GM19438 (cell line): Measurements from ENCODE around the gene IGFN1.

Experiments
- ATAC-seq: cut with Tn5 transposase; IDR thresholded peaks from one replicate; pipeline ENCODE4 v1.9.1; 2021; ENCODE audit warnings: low read depth; ENCODE audit not compliant: unreplicated experiment

IGFN1 gene

GRCh38 chr1:201184307-201185122, 6.1 kb upstream of the IGFN1 start:
- no peak for ATAC-seq

- no peak for ATAC-seq
These were observed 5.5 kb upstream of the IGFN1 start for GRCh38 chr1:201185123-201185453.

DNA sequence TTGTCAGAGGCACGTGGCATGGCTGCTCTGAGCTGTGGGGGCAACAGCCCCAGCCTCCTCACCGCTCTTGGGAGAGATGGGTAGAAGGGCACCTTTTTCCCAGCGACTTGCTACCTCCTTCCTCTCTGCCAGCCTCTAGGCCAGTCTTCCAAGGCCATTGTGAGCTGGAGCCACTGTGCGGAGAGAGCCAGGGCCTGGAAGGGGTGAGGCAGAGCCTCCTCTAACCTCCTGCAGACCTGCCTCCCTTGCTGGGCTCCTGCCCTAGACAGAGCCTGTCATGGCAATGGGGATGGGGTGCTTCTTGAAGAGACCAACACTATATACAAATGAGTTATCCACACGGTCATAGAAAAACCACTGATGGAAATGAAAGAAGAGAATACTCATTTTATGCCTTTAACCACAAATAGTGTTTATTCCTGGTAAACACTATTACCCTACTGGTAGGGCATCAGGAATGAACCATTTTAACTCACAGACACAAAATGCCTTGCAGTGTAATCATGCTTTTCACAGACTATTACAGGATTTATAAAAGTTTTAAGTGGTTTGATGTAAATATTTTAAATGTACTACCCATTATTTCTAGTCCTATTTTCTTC, 5.0 kb upstream of the IGFN1 start:
- no peak for ATAC-seq

DNA sequence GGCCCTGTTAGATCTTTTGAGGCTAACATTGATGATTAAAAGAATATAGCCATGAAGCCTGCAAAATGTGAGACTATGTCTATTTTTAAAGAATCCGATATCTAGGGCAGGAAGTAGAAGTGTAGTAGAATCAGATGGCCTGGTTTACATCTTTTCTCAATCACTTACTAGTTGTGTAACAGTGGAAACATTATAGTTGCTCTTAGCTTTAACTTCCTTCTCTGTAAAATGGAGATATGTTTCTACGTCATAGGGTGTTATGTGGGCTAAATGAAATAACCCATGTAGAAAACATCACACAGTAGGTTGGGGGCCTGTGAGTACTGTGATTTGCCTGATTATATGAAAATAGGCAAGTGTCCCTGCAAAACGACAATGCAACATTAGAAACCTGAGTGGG, 4.4 kb upstream of the IGFN1 start:
- ATAC-seq: no peak

GRCh38 chr1:201189085-201189484, 1.5 kb upstream of the IGFN1 start:
- no peak for ATAC-seq

- ATAC-seq: no peak
These were observed 619 bp upstream of the IGFN1 start for GRCh38 chr1:201190005-201190404.

- no peak for ATAC-seq
These were observed 1.1 kb downstream of the IGFN1 start for GRCh38 chr1:201191653-201192260.

- ATAC-seq: no peak
These were observed 1.7 kb downstream of the IGFN1 start for GRCh38 chr1:201192261-201192788.

GRCh38 chr1:201194046-201194445, 3.4 kb downstream of the IGFN1 start:
- no peak for ATAC-seq

GRCh38 chr1:201198598-201198997, 8.0 kb downstream of the IGFN1 start:
- no peak for ATAC-seq

DNA sequence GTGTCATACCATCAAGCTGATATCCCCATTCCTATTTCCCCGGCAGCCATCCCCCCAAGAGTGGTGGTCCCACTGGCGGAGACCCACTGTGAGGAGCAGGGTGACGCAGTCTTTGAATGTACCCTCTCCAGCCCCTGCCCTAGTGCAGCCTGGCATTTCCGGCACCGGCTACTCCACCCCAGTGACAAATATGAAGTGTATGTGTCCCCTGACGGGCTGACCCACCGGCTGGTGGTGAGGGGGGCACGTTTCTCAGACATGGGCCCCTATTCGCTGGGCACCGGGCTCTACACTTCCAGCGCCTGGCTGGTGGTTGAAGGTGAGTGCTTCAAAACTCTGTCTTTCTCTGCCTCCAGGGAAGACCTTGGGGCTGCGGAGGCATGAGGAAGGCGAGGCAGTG, 14.4 kb downstream of the IGFN1 start:
- no peak for ATAC-seq

DNA sequence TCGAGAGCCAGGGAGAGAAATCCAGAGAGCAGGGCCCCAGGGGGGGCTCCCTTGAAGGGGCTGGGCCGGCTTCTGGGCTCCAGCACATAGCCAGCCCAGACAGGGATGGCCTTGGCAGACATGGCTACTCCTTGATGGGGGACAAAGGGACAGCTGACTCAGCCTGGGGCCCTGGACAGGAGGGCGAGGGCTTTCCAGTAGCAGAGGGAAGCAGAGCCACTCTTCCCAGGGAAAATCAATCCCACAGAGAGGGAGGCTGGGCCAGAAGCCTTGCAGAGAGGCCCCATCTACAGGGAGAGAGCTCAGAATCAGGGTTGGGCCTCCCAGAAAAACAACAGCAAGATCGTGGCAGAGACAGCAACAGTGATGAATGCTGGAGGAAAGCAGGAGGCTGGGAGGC, 15.6 kb downstream of the IGFN1 start:
- ATAC-seq: no peak

DNA sequence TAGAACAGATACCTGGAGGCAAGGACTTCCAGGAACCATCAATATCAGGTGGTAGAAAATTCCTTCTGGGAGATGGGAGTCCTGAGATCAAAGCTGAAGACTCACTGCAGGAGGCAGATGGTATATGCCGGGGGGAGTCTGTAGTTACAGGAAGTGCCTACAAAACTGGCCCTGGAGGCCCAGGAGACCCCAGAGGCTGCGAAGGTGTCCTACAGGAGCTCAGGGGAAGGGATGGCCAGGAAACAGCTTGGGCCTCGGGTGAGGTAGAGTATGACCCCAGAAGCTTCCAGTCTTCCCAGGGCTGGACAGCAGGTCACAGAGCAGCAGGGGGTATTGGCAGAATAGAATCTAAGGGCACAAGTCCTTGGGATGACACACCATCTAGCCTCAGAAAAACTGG, 16.4 kb downstream of the IGFN1 start:
- no peak for ATAC-seq

DNA sequence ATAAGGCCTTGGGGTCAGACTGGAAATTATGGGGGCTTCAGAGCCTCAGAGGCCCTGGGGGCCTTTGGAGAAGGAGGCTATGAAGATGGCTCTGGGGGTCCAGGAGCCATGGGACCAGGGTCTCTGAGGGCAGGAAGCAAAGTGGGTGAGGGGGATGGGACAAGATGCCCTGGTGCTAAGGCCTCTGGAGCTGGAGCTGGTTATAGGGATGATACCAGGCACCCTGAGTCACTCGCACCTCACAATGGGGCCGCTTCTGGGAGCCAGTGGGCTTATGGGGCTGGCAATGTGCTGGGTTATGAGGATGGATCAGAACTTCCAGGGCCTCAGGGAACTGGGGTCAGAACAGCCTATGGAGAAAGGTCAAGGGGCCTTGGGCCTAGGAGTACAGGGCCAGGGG, 17.6 kb downstream of the IGFN1 start:
- ATAC-seq: no peak

DNA sequence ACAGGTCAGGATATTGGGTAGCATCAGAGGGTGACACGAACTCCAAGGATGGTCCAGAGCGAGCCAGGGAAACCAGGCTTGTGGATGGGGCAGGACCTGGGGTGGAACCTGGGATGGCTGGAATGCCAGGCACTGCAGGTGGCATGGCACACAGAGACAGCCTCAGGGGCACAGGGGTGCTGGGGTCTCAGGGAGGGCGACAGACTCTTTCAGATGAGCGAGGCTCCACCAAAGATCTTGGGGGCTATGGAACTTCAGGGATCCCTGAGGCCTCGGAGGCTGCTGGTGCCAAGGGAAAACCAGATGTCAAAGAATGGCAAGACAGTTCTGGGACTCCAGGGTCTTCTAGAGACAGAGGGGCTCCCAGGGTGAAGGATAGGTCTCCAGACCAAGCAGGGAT, 21.4 kb downstream of the IGFN1 start:
- no peak for ATAC-seq

DNA sequence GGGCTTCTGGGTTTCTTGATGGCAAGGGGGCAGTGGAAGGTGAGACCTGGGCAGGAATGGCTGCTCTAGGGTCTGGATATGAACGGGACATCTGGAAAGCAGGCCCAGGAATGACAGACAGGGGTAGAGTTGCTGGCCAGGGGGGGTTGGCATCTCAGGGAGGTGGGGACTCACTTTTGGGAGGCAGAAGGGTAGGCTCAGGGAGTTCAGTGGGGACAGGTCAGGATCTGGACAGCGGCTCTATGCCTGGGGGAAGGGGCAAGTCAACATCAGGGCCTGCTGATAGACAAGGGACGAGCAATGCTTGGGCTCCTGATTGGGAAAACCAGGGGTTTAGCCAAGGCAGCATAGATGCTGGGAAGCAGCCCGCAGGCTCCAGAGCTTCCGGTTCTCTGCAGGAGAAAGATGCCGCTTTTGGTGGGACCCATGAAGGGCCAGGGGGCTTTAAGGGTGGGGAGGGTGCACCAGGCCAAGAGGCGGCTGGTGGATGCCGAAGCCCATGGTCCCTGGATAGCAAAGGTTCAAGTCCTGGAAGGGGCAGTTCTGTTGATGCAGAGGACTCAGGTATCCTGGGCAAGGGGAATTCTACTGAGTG, 21.9 kb downstream of the IGFN1 start:
- ATAC-seq: no peak

DNA sequence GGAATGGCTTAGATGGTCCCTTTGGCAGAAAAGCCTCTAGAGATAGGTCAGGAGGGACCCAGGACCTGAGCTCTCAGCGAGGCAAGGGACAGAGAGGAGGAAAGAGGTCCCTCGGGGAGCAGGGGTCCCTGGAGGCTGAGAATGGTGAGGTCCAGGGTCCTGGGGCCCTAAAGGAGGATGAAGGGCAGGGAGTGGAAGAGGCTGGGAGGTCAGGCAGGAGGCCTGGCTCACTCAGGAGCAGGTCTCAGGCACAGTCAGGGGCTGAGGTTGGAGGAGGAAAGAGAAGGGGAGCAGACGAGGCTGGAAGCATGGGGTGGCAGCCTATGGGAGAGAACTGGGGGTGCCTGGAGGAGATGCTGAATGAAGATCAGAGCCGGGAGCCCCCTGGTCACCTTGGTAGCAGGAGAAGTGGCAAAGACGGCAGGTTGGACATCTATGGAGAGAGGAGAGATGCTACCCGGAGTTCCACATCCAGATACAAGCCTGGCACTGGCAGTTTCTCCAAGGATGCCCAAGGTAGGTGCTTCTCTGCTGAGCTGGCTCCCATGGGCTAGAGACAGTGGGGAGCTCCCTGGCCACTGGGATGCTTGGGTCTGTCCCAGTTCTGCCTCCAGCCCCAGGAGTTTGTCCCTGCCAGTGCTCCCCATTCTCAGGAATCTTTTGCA, 22.6 kb downstream of the IGFN1 start:
- ATAC-seq: no peak

DNA sequence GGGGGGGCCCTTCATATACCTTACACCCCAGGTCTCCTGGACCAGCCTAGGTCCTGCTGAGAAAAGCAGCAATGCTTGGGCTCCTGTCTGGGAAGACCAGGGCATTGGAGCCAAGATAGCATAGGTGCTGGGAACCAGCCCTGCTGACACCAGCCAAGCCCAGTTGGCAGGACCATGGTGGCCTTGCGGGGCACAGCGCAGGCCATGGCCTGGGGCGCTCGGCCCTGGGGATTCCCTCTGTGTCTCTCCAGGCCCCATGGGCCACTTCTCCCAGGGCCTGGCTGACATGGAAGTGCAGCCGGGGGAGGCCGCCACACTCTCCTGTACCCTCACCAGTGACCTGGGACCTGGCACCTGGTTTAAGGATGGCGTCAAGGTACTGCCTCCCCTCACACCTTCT, 23.3 kb downstream of the IGFN1 start:
- no peak for ATAC-seq

- ATAC-seq: no peak
These were observed 23.8 kb downstream of the IGFN1 start for GRCh38 chr1:201214461-201214860.

GRCh38 chr1:201214886-201215285, 24.3 kb downstream of the IGFN1 start:
- ATAC-seq: no peak
